ENCODE measurements around the gene PI4K2A. TPM values are rescaled to one million over a fixed set of nuclear protein-coding genes. Genes with fewer than 3 reads are reported as not detected.

Gene PI4K2A
- total and polyA plus RNA-seq, 8 donors = 2.2 to 8.9 (median 3.6) TPM

DNA sequence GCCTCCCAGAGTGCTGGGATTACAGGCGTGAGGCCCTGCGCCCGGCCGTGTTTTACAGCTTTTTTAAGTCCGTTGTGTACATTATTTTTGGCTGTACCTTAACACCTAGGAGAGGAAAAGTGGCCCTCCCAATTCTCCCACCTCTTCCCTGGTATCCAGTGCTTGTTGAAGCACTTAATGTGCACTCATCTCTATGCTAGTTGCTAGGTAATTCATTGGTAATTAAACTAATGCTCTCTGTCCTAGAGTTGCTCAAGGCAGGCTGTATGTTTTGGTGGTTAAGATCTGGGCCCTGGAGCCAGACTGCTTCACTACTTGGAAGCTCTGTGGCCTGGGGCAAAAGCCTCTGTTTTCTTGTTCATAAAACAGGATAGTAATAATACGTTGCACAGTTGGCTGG, 27.0 kb downstream of the PI4K2A start:
- no peak overlapping the region for H3K27ac ChIP-seq
- WGBS, 2 donors = 73 to 76% methylated on average over 6 of the region's 6 CpGs
- intact Hi-C loops (cut with DNase I) = no loop called here
- no peaks in the 10 kb centered on the region for H3K27me3 ChIP-seq
- no peaks in the 10 kb centered on the region for H3K9me3 ChIP-seq
- H3K36me3 ChIP-seq = peaks cover 0 to 6% (median 0%) of the 10 kb centered on the region in 3 donors
- TF ChIP-seq CTCF (IDR thresholded peaks at IDR 0.05) = no peak
- no peak overlapping the region for H3K4me3 ChIP-seq
- no peak for DNase-seq
- FAIRE-seq = no peak
- peaks cover 0 to 9% (median 6%) of the 10 kb centered on the region in 3 donors for H3K4me1 ChIP-seq
- peak in 2 of 4 donors; percentile 52 to 55 for ATAC-seq

GRCh38 chr10:97669571-97669970, 29.1 kb downstream of the PI4K2A start:
- Histone ChIP-seq H3K27ac (no peak overlapping the region), H3K4me3 (no peak overlapping the region), H3K9me3 (no peaks in the 10 kb centered on the region), H3K36me3 (peaks cover 0 to 16% (median 0%) of the 10 kb centered on the region in 3 donors), H3K27me3 (no peaks in the 10 kb centered on the region), H3K4me1 (peaks cover 0 to 4% (median 0%) of the 10 kb centered on the region in 3 donors)
- intact Hi-C loops (cut with DNase I) = no loop called here
- no peak for ATAC-seq
- DNase-seq = no peak
- no peak for TF ChIP-seq CTCF (IDR thresholded peaks at IDR 0.05)
- WGBS, 2 donors = 91 to 96% methylated on average over 1 of the region's 1 CpG
- FAIRE-seq = no peak

GRCh38 chr10:97673736-97674525, 33.5 kb downstream of the PI4K2A start:
- no peak for TF ChIP-seq CTCF (IDR thresholded peaks at IDR 0.05)
- Histone ChIP-seq H3K27ac (no peak overlapping the region), H3K4me1 (no peaks in the 10 kb centered on the region), H3K9me3 (no peaks in the 10 kb centered on the region), H3K36me3 (peaks cover 0 to 38% (median 0%) of the 10 kb centered on the region in 3 donors), H3K4me3 (no peak overlapping the region), H3K27me3 (no peaks in the 10 kb centered on the region)
- 74 to 77% methylated on average over 8 of the region's 8 CpGs for WGBS, 2 donors
- intact Hi-C loops (cut with DNase I) = no loop called here
- DNase-seq (no peak), FAIRE-seq (no peak), ATAC-seq (no peak)

- Histone ChIP-seq H3K27me3 (no peaks in the 10 kb centered on the region), H3K36me3 (peaks cover 0 to 47% (median 0%) of the 10 kb centered on the region in 3 donors), H3K4me3 (no peak overlapping the region), H3K27ac (no peak overlapping the region), H3K9me3 (no peaks in the 10 kb centered on the region), H3K4me1 (no peaks in the 10 kb centered on the region)
- ATAC-seq (no peak), DNase-seq (no peak), FAIRE-seq (no peak)
- intact Hi-C loops (cut with DNase I) = loop anchor here in 1 of 3 donors (5.0 kb wide), 1 partner anchor 57 kb away; no protein-coding TSS in a partner anchor
- TF ChIP-seq CTCF (IDR thresholded peaks at IDR 0.05) = no peak
- WGBS, 2 donors = 81 to 87% methylated on average over 8 to 9 of the region's 9 CpGs
Observed at GRCh38 chr10:97675222-97675621, 34.8 kb downstream of the PI4K2A start.

Data from pancreas (tissue), 10 donors.